Measurements from ENCODE around the gene HOXB6. TPM values are rescaled to one million over a fixed set of nuclear protein-coding genes. Genes with fewer than 3 reads are reported as not detected.

HOXB6 gene
- total and polyA plus RNA-seq, 5 donors from 2014 or later = not detected

GRCh38 chr17:48622857-48623256 lies 18.1 kb upstream of the HOXB6 start:
- peaks cover 38% of the 10 kb centered on the region for H3K4me1 ChIP-seq (ENCODE audit: control insufficient read depth, insufficient read depth, low read length, poor library complexity, severe bottlenecking)
- no peak overlapping the region for H3K4me3 ChIP-seq (ENCODE audit: low read depth, low read length)
- H3K9me3 ChIP-seq (ENCODE audit: control insufficient read depth in 2 of 2, low read length in 2 of 2) = no peaks in the 10 kb centered on the region
- Mint-ChIP-seq H3K36me3 (no peaks in the 10 kb centered on the region), H3K9me3 (peaks cover 0 to 7% (median 0%) of the 10 kb centered on the region in 7 donors), H3K27me3 (peaks cover 86% of the 10 kb centered on the region), H3K4me3 (peak overlapping the region in 2 of 4 donors; percentile 3 to 49), H3K4me1 (peaks cover 6 to 36% (median 15%) of the 10 kb centered on the region in 4 donors), H3K27ac (no peak overlapping the region)
- H3K36me3 ChIP-seq (ENCODE audit: control insufficient read depth, insufficient read depth, low read length) = no peaks in the 10 kb centered on the region
- ATAC-seq (ENCODE audit: low read depth in 2 of 2) (no peak), DNase-seq (no peak)
- H3K27me3 ChIP-seq (ENCODE audit: control insufficient read depth, insufficient read depth, low read length) = peaks cover 44% of the 10 kb centered on the region
- H3K27ac ChIP-seq (ENCODE audit: insufficient read depth, low read length, poor library complexity, severe bottlenecking) = no peak overlapping the region

GRCh38 chr17:48621410-48622392 lies 16.9 kb upstream of the HOXB6 start:
- H3K27ac ChIP-seq (ENCODE audit: insufficient read depth, low read length, poor library complexity, severe bottlenecking) = no peak overlapping the region
- H3K27me3 ChIP-seq (ENCODE audit: control insufficient read depth, insufficient read depth, low read length) = peaks cover 42% of the 10 kb centered on the region
- H3K9me3 ChIP-seq (ENCODE audit: control insufficient read depth in 2 of 2, low read length in 2 of 2) = no peaks in the 10 kb centered on the region
- no peaks in the 10 kb centered on the region for H3K36me3 ChIP-seq (ENCODE audit: control insufficient read depth, insufficient read depth, low read length)
- Mint-ChIP-seq H3K27ac (no peak overlapping the region), H3K4me1 (peaks cover 10 to 39% (median 19%) of the 10 kb centered on the region in 4 donors), H3K36me3 (no peaks in the 10 kb centered on the region), H3K4me3 (peak overlapping the region in 2 of 4 donors; percentile 8 to 49), H3K27me3 (peaks cover 86% of the 10 kb centered on the region), H3K9me3 (peaks cover 0 to 9% (median 0%) of the 10 kb centered on the region in 7 donors)
- DNase-seq (no peak), ATAC-seq (ENCODE audit: low read depth in 2 of 2) (no peak)
- H3K4me1 ChIP-seq (ENCODE audit: control insufficient read depth, insufficient read depth, low read length, poor library complexity, severe bottlenecking) = peaks cover 38% of the 10 kb centered on the region
- H3K4me3 ChIP-seq (ENCODE audit: low read depth, low read length) = no peak overlapping the region

GRCh38 chr17:48620461-48621139 lies 15.8 kb upstream of the HOXB6 start:
- Histone ChIP-seq H3K27me3 (ENCODE audit: control insufficient read depth, insufficient read depth, low read length) (peaks cover 51% of the 10 kb centered on the region), H3K4me3 (ENCODE audit: low read depth, low read length) (no peak overlapping the region), H3K36me3 (ENCODE audit: control insufficient read depth, insufficient read depth, low read length) (no peaks in the 10 kb centered on the region), H3K27ac (ENCODE audit: insufficient read depth, low read length, poor library complexity, severe bottlenecking) (no peak overlapping the region), H3K4me1 (ENCODE audit: control insufficient read depth, insufficient read depth, low read length, poor library complexity, severe bottlenecking) (peaks cover 28% of the 10 kb centered on the region), H3K9me3 (ENCODE audit: control insufficient read depth in 2 of 2, low read length in 2 of 2) (no peaks in the 10 kb centered on the region)
- Mint-ChIP-seq H3K27me3 (peaks cover 90% of the 10 kb centered on the region), H3K27ac (no peak overlapping the region), H3K9me3 (peaks cover 0 to 9% (median 0%) of the 10 kb centered on the region in 7 donors), H3K36me3 (no peaks in the 10 kb centered on the region), H3K4me1 (peaks cover 10 to 33% (median 20%) of the 10 kb centered on the region in 4 donors), H3K4me3 (peak overlapping the region in 2 of 4 donors; percentile 4 to 29)
- ATAC-seq (ENCODE audit: low read depth in 2 of 2) = no peak
- DNase-seq = no peak

- no peak overlapping the region for H3K27ac ChIP-seq (ENCODE audit: insufficient read depth, low read length, poor library complexity, severe bottlenecking)
- H3K36me3 ChIP-seq (ENCODE audit: control insufficient read depth, insufficient read depth, low read length) = no peaks in the 10 kb centered on the region
- DNase-seq = no peak
- ATAC-seq (ENCODE audit: low read depth in 2 of 2) = no peak
- H3K36me3 Mint-ChIP-seq = no peaks in the 10 kb centered on the region
- H3K9me3 Mint-ChIP-seq = peaks cover 0 to 9% (median 0%) of the 10 kb centered on the region in 7 donors
- H3K27me3 ChIP-seq (ENCODE audit: control insufficient read depth, insufficient read depth, low read length) = peaks cover 56% of the 10 kb centered on the region
- H3K4me1 ChIP-seq (ENCODE audit: control insufficient read depth, insufficient read depth, low read length, poor library complexity, severe bottlenecking) = peaks cover 27% of the 10 kb centered on the region
- H3K4me3 ChIP-seq (ENCODE audit: low read depth, low read length) = no peak overlapping the region
- peaks cover 10 to 36% (median 26%) of the 10 kb centered on the region in 4 donors for H3K4me1 Mint-ChIP-seq
- H3K27me3 Mint-ChIP-seq = peaks cover 97% of the 10 kb centered on the region
- no peaks in the 10 kb centered on the region for H3K9me3 ChIP-seq (ENCODE audit: control insufficient read depth in 2 of 2, low read length in 2 of 2)
- H3K27ac Mint-ChIP-seq = no peak overlapping the region
- peak overlapping the region in 1 of 4 donors; percentile 70 for H3K4me3 Mint-ChIP-seq
Observed at GRCh38 chr17:48619826-48620449, 15.2 kb upstream of the HOXB6 start.

GRCh38 chr17:48618256-48618896 lies 13.6 kb upstream of the HOXB6 start:
- peaks cover 54% of the 10 kb centered on the region for H3K27me3 ChIP-seq (ENCODE audit: control insufficient read depth, insufficient read depth, low read length)
- peaks cover 37% of the 10 kb centered on the region for H3K4me1 ChIP-seq (ENCODE audit: control insufficient read depth, insufficient read depth, low read length, poor library complexity, severe bottlenecking)
- H3K4me3 ChIP-seq (ENCODE audit: low read depth, low read length) = no peak overlapping the region
- ATAC-seq (ENCODE audit: low read depth in 2 of 2) (peak; percentile 70 to 74), DNase-seq (peak; percentile 74 to 76 (median 76))
- no peak overlapping the region for H3K27ac ChIP-seq (ENCODE audit: insufficient read depth, low read length, poor library complexity, severe bottlenecking)
- H3K27ac Mint-ChIP-seq = peak overlapping the region in 1 of 3 donors; percentile 86
- H3K27me3 Mint-ChIP-seq = peaks cover 98% of the 10 kb centered on the region
- H3K36me3 Mint-ChIP-seq = no peaks in the 10 kb centered on the region
- H3K9me3 ChIP-seq (ENCODE audit: control insufficient read depth in 2 of 2, low read length in 2 of 2) = no peaks in the 10 kb centered on the region
- peaks cover 0 to 9% (median 0%) of the 10 kb centered on the region in 7 donors for H3K9me3 Mint-ChIP-seq
- H3K4me1 Mint-ChIP-seq = peaks cover 10 to 43% (median 33%) of the 10 kb centered on the region in 4 donors
- H3K36me3 ChIP-seq (ENCODE audit: control insufficient read depth, insufficient read depth, low read length) = no peaks in the 10 kb centered on the region
- peak overlapping the region in 3 of 4 donors; percentile 56 to 88 (median 60) for H3K4me3 Mint-ChIP-seq

- Mint-ChIP-seq H3K4me1 (peaks cover 10 to 48% (median 37%) of the 10 kb centered on the region in 4 donors), H3K27ac (no peak overlapping the region), H3K9me3 (peaks cover 0 to 9% (median 0%) of the 10 kb centered on the region in 7 donors), H3K36me3 (no peaks in the 10 kb centered on the region), H3K4me3 (peak overlapping the region in 3 of 4 donors; percentile 50 to 88 (median 73)), H3K27me3 (peaks cover 95% of the 10 kb centered on the region)
- peaks cover 47% of the 10 kb centered on the region for H3K27me3 ChIP-seq (ENCODE audit: control insufficient read depth, insufficient read depth, low read length)
- no peak overlapping the region for H3K27ac ChIP-seq (ENCODE audit: insufficient read depth, low read length, poor library complexity, severe bottlenecking)
- no peaks in the 10 kb centered on the region for H3K9me3 ChIP-seq (ENCODE audit: control insufficient read depth in 2 of 2, low read length in 2 of 2)
- peaks cover 43% of the 10 kb centered on the region for H3K4me1 ChIP-seq (ENCODE audit: control insufficient read depth, insufficient read depth, low read length, poor library complexity, severe bottlenecking)
- H3K4me3 ChIP-seq (ENCODE audit: low read depth, low read length) = no peak overlapping the region
- DNase-seq (no peak), ATAC-seq (ENCODE audit: low read depth in 2 of 2) (no peak)
- H3K36me3 ChIP-seq (ENCODE audit: control insufficient read depth, insufficient read depth, low read length) = no peaks in the 10 kb centered on the region
Observed at GRCh38 chr17:48617471-48618255, 12.9 kb upstream of the HOXB6 start.

Measured in CD4-positive, CD25-positive, alpha-beta regulatory T cell (primary cell).